ENCODE measurements around the gene MRAS. TPM values are rescaled to one million over a fixed set of nuclear protein-coding genes. Genes with fewer than 3 reads are reported as not detected.
"Not testable (repeated sequence)": the region's sequence is repeated elsewhere in the genome, so short reads cannot be mapped to it uniquely, and the experiment has no call there.

MRAS gene
- total and polyA plus RNA-seq, 4 donors: 12.6 to 28.7 (median 22.3) TPM

DNA sequence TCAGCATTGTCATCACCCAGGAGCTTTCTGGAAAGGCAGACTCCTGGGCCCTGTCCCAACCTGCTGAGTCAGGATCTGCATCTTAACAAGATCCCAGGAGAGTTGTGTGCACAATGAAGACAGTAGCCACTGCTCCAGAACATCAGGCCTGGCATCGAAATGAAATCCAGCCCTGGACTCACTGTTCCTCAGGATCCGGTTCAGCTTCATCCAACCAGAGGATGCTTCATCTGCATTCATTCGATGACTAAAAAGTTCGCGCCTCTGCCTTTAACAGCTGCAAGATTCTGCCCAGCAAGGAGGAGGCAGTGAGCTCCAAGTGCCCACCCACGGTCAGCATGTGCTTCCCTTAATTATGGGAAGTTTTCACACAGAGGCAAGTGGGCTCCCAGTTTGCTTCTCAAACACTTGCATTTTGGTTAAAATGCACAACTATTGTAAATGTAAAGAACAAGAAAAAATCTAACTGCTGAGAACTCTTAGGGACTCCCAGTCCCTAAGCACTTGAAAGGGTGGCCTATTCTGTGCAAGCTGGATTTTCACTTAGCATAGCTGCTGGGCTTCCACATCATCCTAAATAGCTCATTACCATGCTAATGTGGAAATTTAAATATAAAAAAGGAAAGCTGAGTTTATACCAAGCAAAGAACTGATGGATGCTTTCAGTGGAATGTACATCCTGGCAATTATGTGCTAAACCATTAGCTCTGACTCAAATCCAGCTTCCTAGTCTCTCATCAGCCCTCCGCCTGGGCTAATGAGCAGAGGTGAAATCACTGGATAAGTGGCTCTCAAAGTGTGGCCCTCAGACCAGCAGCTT lies 60.6 kb downstream of the MRAS start:
- TF ChIP-seq, protein P1, sequence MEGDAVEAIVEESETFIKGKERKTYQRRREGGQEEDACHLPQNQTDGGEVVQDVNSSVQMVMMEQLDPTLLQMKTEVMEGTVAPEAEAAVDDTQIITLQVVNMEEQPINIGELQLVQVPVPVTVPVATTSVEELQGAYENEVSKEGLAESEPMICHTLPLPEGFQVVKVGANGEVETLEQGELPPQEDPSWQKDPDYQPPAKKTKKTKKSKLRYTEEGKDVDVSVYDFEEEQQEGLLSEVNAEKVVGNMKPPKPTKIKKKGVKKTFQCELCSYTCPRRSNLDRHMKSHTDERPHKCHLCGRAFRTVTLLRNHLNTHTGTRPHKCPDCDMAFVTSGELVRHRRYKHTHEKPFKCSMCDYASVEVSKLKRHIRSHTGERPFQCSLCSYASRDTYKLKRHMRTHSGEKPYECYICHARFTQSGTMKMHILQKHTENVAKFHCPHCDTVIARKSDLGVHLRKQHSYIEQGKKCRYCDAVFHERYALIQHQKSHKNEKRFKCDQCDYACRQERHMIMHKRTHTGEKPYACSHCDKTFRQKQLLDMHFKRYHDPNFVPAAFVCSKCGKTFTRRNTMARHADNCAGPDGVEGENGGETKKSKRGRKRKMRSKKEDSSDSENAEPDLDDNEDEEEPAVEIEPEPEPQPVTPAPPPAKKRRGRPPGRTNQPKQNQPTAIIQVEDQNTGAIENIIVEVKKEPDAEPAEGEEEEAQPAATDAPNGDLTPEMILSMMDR (IDR thresholded peaks at IDR 0.05; ENCODE audit: control extremely low read depth, extremely low read depth): no peak
- Histone ChIP-seq H3K36me3 (ENCODE audit: control insufficient read depth in 4 of 4, insufficient read depth in 4 of 4, low read length in 4 of 4) (peaks cover 0 to 11% (median 2%) of the 10 kb centered on the region in 4 donors), H3K4me1 (ENCODE audit: control insufficient read depth in 5 of 5, insufficient read depth in 5 of 5, low read length in 5 of 5) (no peaks in the 10 kb centered on the region), H3K9ac (ENCODE audit: insufficient read depth in 1 of 2, low read length in 2 of 2) (no peak overlapping the region), H3K9me3 (ENCODE audit: control insufficient read depth in 4 of 4, insufficient read depth in 3 of 4, low read length in 3 of 4) (peaks cover 0 to 2% (median 0%) of the 10 kb centered on the region in 4 donors), H3K27me3 (ENCODE audit: control insufficient read depth in 3 of 3, insufficient read depth in 3 of 3, low read length in 2 of 3) (no peaks in the 10 kb centered on the region), H3K27ac (ENCODE audit: low read depth in 1 of 2, low read length in 1 of 2) (no peak overlapping the region), H3K4me3 (no peak overlapping the region)
- ATAC-seq (ENCODE audit: insufficient read depth, low FRiP score) (no peak), DNase-seq (no peak)
- WGBS, 2 donors: 70 to 77% methylated on average over 7 of the region's 7 CpGs

DNA sequence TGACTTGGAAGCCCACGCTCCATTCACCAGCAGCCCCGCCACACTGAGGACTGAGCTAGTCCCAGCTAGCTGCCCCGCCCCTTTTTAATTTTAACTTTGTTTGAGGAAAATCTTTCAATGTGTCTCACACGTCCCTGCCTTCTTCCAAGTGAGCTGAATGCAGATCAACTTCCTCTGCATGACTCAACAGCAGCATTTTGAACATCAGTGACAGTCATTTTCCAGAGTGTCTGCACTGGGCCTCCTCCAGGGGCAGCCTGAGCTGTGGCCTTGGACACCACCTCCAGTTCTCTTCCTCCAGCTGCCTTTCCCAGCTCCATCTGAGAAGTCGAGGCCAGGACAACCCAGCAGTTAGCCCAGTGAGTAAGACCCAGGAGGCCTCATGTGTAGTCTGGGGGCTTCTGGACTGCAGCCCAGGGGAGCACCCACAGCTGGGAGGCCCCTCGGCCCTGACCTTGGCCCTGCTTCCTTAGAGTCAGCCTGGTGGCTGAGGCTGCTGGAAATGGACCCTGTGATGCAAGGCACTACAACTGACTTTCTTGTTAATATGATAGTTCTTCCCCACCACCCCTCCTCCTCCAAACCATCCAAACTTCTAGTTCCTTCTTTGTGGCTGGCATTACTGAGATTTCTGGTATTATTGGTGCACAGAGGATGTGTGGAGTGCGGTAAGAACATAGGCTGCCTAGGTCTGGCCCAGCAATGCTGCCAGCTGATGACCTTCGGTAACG lies 64.6 kb downstream of the MRAS start:
- Histone ChIP-seq H3K9me3 (ENCODE audit: control insufficient read depth in 4 of 4, insufficient read depth in 3 of 4, low read length in 3 of 4) (no peaks in the 10 kb centered on the region), H3K4me1 (ENCODE audit: control insufficient read depth in 5 of 5, insufficient read depth in 5 of 5, low read length in 5 of 5) (no peaks in the 10 kb centered on the region), H3K36me3 (ENCODE audit: control insufficient read depth in 4 of 4, insufficient read depth in 4 of 4, low read length in 4 of 4) (no peaks in the 10 kb centered on the region), H3K4me3 (no peak overlapping the region), H3K27me3 (ENCODE audit: control insufficient read depth in 3 of 3, insufficient read depth in 3 of 3, low read length in 2 of 3) (no peaks in the 10 kb centered on the region), H3K27ac (ENCODE audit: low read depth in 1 of 2, low read length in 1 of 2) (no peak overlapping the region), H3K9ac (ENCODE audit: insufficient read depth in 1 of 2, low read length in 2 of 2) (no peak overlapping the region)
- ATAC-seq (ENCODE audit: insufficient read depth, low FRiP score) (no peak), DNase-seq (no peak)
- TF ChIP-seq, protein P1 (IDR thresholded peaks at IDR 0.05; ENCODE audit: control extremely low read depth, extremely low read depth): no peak
- 52 to 63% methylated on average over 9 of the region's 9 CpGs for WGBS, 2 donors

DNA sequence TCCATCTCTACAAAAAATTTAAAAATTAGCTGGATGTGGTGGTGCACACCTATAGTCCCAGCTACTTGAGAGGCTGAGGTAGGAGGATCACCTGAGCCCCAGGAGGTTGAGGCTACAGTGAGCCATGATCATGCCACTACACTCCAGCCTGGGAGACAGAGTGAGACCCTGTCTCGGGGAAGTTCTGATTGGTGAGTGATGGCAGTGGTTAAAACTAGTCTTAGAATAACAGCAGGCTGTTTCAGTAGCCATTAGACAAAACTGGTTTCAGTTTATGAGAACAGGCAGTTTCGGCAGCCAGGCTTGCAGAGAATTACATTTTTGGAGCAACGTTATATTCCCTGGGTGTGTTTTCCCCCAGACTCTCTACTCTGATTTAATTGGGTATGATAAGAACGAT lies 67.9 kb downstream of the MRAS start:
- not testable (repeated sequence) for H3K9ac ChIP-seq (ENCODE audit: insufficient read depth in 1 of 2, low read length in 2 of 2); H3K36me3 ChIP-seq (ENCODE audit: control insufficient read depth in 4 of 4, insufficient read depth in 4 of 4, low read length in 4 of 4); H3K27ac ChIP-seq (ENCODE audit: low read depth in 1 of 2, low read length in 1 of 2); H3K27me3 ChIP-seq (ENCODE audit: control insufficient read depth in 3 of 3, insufficient read depth in 3 of 3, low read length in 2 of 3); DNase-seq; H3K9me3 ChIP-seq (ENCODE audit: control insufficient read depth in 4 of 4, insufficient read depth in 3 of 4, low read length in 3 of 4); H3K4me3 ChIP-seq; ATAC-seq (ENCODE audit: insufficient read depth, low FRiP score); H3K4me1 ChIP-seq (ENCODE audit: control insufficient read depth in 5 of 5, insufficient read depth in 5 of 5, low read length in 5 of 5)
- 84 to 94% methylated on average over 4 of the region's 4 CpGs for WGBS, 2 donors

DNA sequence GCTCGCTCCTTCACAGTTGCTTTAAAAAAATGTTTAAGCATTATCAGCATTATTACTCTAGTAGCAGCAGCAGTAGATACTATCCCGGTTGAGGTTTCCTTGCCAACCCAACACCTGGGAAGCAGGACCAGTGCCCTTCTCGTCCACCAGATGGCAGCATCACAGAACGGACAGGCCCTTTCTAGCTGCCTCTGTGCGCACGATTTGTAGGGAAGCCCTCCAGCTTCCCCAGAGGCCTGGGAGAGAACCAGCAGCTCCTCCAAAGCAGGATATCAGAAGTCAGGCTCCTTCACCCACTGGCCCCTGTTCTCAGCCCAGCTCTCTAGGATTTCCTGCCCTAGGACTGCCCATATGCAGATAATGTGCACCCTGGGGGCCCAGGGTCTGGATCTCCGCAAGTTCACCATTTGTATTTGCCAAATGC lies 69.2 kb downstream of the MRAS start:
- H3K36me3 ChIP-seq (ENCODE audit: control insufficient read depth in 4 of 4, insufficient read depth in 4 of 4, low read length in 4 of 4): no peaks in the 10 kb centered on the region
- ATAC-seq (ENCODE audit: insufficient read depth, low FRiP score): peak; percentile 93
- 15 to 17% methylated on average over 7 of the region's 7 CpGs for WGBS, 2 donors
- no peaks in the 10 kb centered on the region for H3K4me1 ChIP-seq (ENCODE audit: control insufficient read depth in 5 of 5, insufficient read depth in 5 of 5, low read length in 5 of 5)
- H3K4me3 ChIP-seq: no peak overlapping the region
- peak; percentile 85 to 89 (median 86) for DNase-seq
- no peak overlapping the region for H3K27ac ChIP-seq (ENCODE audit: low read depth in 1 of 2, low read length in 1 of 2)
- no peak overlapping the region for H3K9ac ChIP-seq (ENCODE audit: insufficient read depth in 1 of 2, low read length in 2 of 2)
- no peaks in the 10 kb centered on the region for H3K27me3 ChIP-seq (ENCODE audit: control insufficient read depth in 3 of 3, insufficient read depth in 3 of 3, low read length in 2 of 3)
- H3K9me3 ChIP-seq (ENCODE audit: control insufficient read depth in 4 of 4, insufficient read depth in 3 of 4, low read length in 3 of 4): no peaks in the 10 kb centered on the region
- TF ChIP-seq, protein P1 (IDR thresholded peaks at IDR 0.05; ENCODE audit: control extremely low read depth, extremely low read depth): peak; percentile 83
